HL-60/S4 treated with phorbol 12-myristate 13-acetate at 8.2 ng/mL for 4 days and 3 days (cell line): ENCODE results near the gene PPP1R14C.
"Not testable (repeated sequence)": the region's sequence is repeated elsewhere in the genome, so short reads cannot be mapped to it uniquely, and the experiment has no call there.

Source experiments
- in situ Hi-C: fragments of 300-500 bp; cut with MboI; formaldehyde crosslinking; loops from 2 replicates; pipeline ENCODE4 v1.15.0; 2022; ENCODE audit warnings: low sequenced_read_pairs

PPP1R14C gene

GRCh38 chr6:150165020-150165702 is 22.3 kb downstream of the PPP1R14C start:
- in situ Hi-C loops: no loop called here

GRCh38 chr6:150167479-150167873 is 24.6 kb downstream of the PPP1R14C start:
- in situ Hi-C loops: no loop called here

- in situ Hi-C loops: no loop called here
Measured at GRCh38 chr6:150169181-150169580, 26.3 kb downstream of the PPP1R14C start.

GRCh38 chr6:150169609-150170008 is 26.8 kb downstream of the PPP1R14C start:
- in situ Hi-C loops: no loop called here

- in situ Hi-C loops: no loop called here
Measured at GRCh38 chr6:150172929-150173328, 30.1 kb downstream of the PPP1R14C start.

GRCh38 chr6:150175586-150176151 is 32.8 kb downstream of the PPP1R14C start:
- in situ Hi-C loops: no loop called here

- in situ Hi-C loops: no loop called here
Measured at GRCh38 chr6:150176152-150176551, 33.3 kb downstream of the PPP1R14C start.

GRCh38 chr6:150176659-150177058 is 33.8 kb downstream of the PPP1R14C start:
- in situ Hi-C loops: no loop called here

- in situ Hi-C loops: no loop called here
Measured at GRCh38 chr6:150177259-150177951, 34.6 kb downstream of the PPP1R14C start.

GRCh38 chr6:150177952-150178520 is 35.2 kb downstream of the PPP1R14C start:
- in situ Hi-C loops: no loop called here

- in situ Hi-C loops: no loop called here
Measured at GRCh38 chr6:150179030-150179429, 36.2 kb downstream of the PPP1R14C start.

GRCh38 chr6:150179907-150180424 is 37.1 kb downstream of the PPP1R14C start:
- in situ Hi-C loops: not testable (repeated sequence)

GRCh38 chr6:150180517-150180916 is 37.7 kb downstream of the PPP1R14C start:
- in situ Hi-C loops: no loop called here

GRCh38 chr6:150182460-150183078 is 39.7 kb downstream of the PPP1R14C start:
- in situ Hi-C loops: no loop called here

- in situ Hi-C loops: no loop called here
Measured at GRCh38 chr6:150183105-150183504, 40.3 kb downstream of the PPP1R14C start.

- in situ Hi-C loops: no loop called here
Measured at GRCh38 chr6:150183966-150184365, 41.1 kb downstream of the PPP1R14C start.

- in situ Hi-C loops: no loop called here
Measured at GRCh38 chr6:150184850-150185731, 42.2 kb downstream of the PPP1R14C start.

- in situ Hi-C loops: no loop called here
Measured at GRCh38 chr6:150185732-150186117, 42.9 kb downstream of the PPP1R14C start.

- in situ Hi-C loops: no loop called here
Measured at GRCh38 chr6:150186129-150186898, 43.5 kb downstream of the PPP1R14C start.
